K562 (cell line): ENCODE data around the gene KCP. TPM values are rescaled to one million over a fixed set of nuclear protein-coding genes. Genes with fewer than 3 reads are reported as not detected.
A peak's percentile ranks its signal among the peaks of the same experiment; 100 is the strongest.

ENCODE experiments used
- AFF1 ChIP-seq, 2 experiments: fragments of 450-650 bp; IDR thresholded peaks; 2 replicates each; pipeline ENCODE4 v1.6.1; 2018; ENCODE audit warnings: mild to moderate bottlenecking in 2 of 2, low read depth in 1 of 2; ENCODE audit not compliant: partially characterized antibody in 2 of 2
- ATF7 ChIP-seq: fragments of 450-650 bp; IDR thresholded peaks from 2 replicates; pipeline ENCODE4 v1.7.1; 2014; ENCODE audit warnings: mild to moderate bottlenecking, moderate library complexity
- DEAF1 ChIP-seq: fragments of 450-650 bp; formaldehyde crosslinking; IDR thresholded peaks from 2 replicates; pipeline ENCODE4 v1.4.0; 2020; ENCODE audit warnings: mild to moderate bottlenecking, moderate library complexity
- EP300 ChIP-seq: IDR thresholded peaks from 2 replicates; pipeline ENCODE4 v1.6.1; 2012; ENCODE audit warnings: low read length, improper control_type of control experiment
- FIP1L1 ChIP-seq: fragments of 200-400 bp; formaldehyde crosslinking; IDR thresholded peaks from 2 replicates; pipeline ENCODE4 v1.6.1; 2018; ENCODE audit warnings: mild to moderate bottlenecking, low read depth, low read length; ENCODE audit not compliant: poor library complexity, severe bottlenecking
- FOXA3 ChIP-seq, 2 experiments: fragments of 450-650 bp in 1 of 2; sonication (generic) in 1 of 2; formaldehyde crosslinking; IDR thresholded peaks in 1 of 2; conservative IDR thresholded peaks in 1 of 2; 2 replicates each; pipeline versions ENCODE4 v1.4.0 to v1.8.0; 2020 to 2022; ENCODE audit warnings: mild to moderate bottlenecking in 2 of 2, missing genetic modification reagents in 1 of 2
- GTF2F1 ChIP-seq: IDR thresholded peaks from 2 replicates; pipeline ENCODE4 v1.6.1; 2011; ENCODE audit warnings: low read depth, low read length, improper control_type of control experiment
- HDAC2 ChIP-seq: fragments of 450-650 bp; IDR thresholded peaks from 2 replicates; pipeline ENCODE4 v1.6.1; 2016; ENCODE audit warnings: mild to moderate bottlenecking
- MAFG ChIP-seq: fragments of 450-650 bp; conservative IDR thresholded peaks from 2 replicates; pipeline ENCODE4 v1.6.1; 2016; ENCODE audit warnings: missing genetic modification characterization, missing compliant biosample characterization
- NR3C1 ChIP-seq: sonication (generic); formaldehyde crosslinking; IDR thresholded peaks from 2 replicates; pipeline ENCODE4 v1.8.1; 2022; ENCODE audit warnings: missing genetic modification reagents
- PTRF ChIP-seq: fragments of 450-650 bp; IDR thresholded peaks from 2 replicates; pipeline ENCODE4 v1.6.1; 2016; ENCODE audit warnings: mild to moderate bottlenecking, missing genetic modification characterization, missing compliant biosample characterization
- SMARCA4 ChIP-seq: fragments of 450-650 bp; IDR thresholded peaks from 2 replicates; pipeline ENCODE4 v1.6.1; 2016
- SMC3 ChIP-seq: conservative IDR thresholded peaks from 2 replicates; pipeline ENCODE4 v1.6.1; 2011; ENCODE audit warnings: low read depth, low read length, improper control_type of control experiment; ENCODE audit not compliant: insufficient read depth
- SREBF2 ChIP-seq: sonication (generic); formaldehyde crosslinking; IDR thresholded peaks from 2 replicates; pipeline ENCODE4 v1.4.0; 2020; ENCODE audit warnings: mild to moderate bottlenecking, missing genetic modification reagents
- ZNF165 ChIP-seq: fragments of 250-450 bp; sonication (Bioruptor Pico); IDR thresholded peaks from 2 replicates; pipeline ENCODE4 v1.4.0; 2020; ENCODE audit warnings: borderline replicate concordance
- ZNF175 ChIP-seq: fragments of 200-800 bp; sonication (Bioruptor generic); IDR thresholded peaks from 2 replicates; pipeline ENCODE4 v1.6.1; 2016; ENCODE audit warnings: low read depth, mild to moderate bottlenecking, missing genetic modification characterization, missing compliant biosample characterization
- ZNF263 ChIP-seq: sonication (generic); formaldehyde crosslinking; IDR thresholded peaks from 2 replicates; pipeline ENCODE4 v1.8.0; 2022; ENCODE audit warnings: mild to moderate bottlenecking, missing genetic modification reagents, borderline replicate concordance
- polyA plus RNA-seq, 8 experiments: library from polyadenylated mRNA; depleted of rRNA in 4 of 8; stranded (reverse) in 5 of 8; unstranded in 3 of 8; fragments of >200 nt; fragmentation: Nextera tagmentation in 2 of 8; fragmentation: Illumina TruSeq in 1 of 8; extraction: Ambion mirVana in 2 of 8; extraction: Trizol in 1 of 8; gene quantifications; 2 replicates each; pipeline versions ENCODE4 v1.2.1 to v1.2.3, GENCODE V29; 2011 to 2014; ENCODE audit warnings: inconsistent platforms in 1 of 8, missing spikeins in 1 of 8
- total RNA-seq, 7 experiments: library from RNA; depleted of rRNA in 6 of 7; stranded (reverse); fragments of >200 nt in 6 of 7; fragmentation: Illumina TruSeq in 2 of 7; extraction: Trizol in 2 of 7; gene quantifications; 2 replicates each; pipeline versions ENCODE4 v1.2.1 to v1.2.3, GENCODE V29; 2011 to 2021; ENCODE audit warnings: low replicate concordance in 1 of 7
- TF ChIP-seq, protein P1 (sequence below), 2 experiments: fragments of 450-650 bp; conservative IDR thresholded peaks; 2 replicates each; pipeline ENCODE4 v1.6.1; 2017; ENCODE audit warnings: mild to moderate bottlenecking in 2 of 2, moderate library complexity in 2 of 2
- TF ChIP-seq, protein P2 (sequence below): sonication (generic); formaldehyde crosslinking; IDR thresholded peaks from 2 replicates; pipeline ENCODE4 v1.8.0; 2022; ENCODE audit warnings: mild to moderate bottlenecking, low read depth, missing genetic modification reagents

Gene KCP
- total and polyA plus RNA-seq, 9 of the 15 experiments (the other 6 are each of a cell fraction or from before 2014, with no cell fraction given): 0.06 to 0.17 (median 0.12) TPM; not detected in 3

- TF ChIP-seq AFF1 (IDR thresholded peaks at IDR 0.05; ENCODE audit: low read depth in 1 of 2, partially characterized antibody in 2 of 2) (no peak), FOXA3 (CRISPR knock-in tag; conservative IDR thresholded peaks at IDR 0.05 in 1 of 2, IDR thresholded peaks at IDR 0.05 in 1 of 2) (no peak), ZNF263 (CRISPR knock-in tag) (peak; percentile 41; the same call in 1 of the 2 replicates), SMARCA4 (no peak), EP300 (no peak), DEAF1 (CRISPR knock-in tag) (peak; percentile 96), ZNF165 (CRISPR knock-in tag) (no peak), ZNF175 (CRISPR knock-in tag) (no peak), NR3C1 (0 out of 2 replicates have a peak, but pooled peaks have one; percentile 6), SREBF2 (CRISPR knock-in tag) (no peak), PTRF (tag) (no peak), SMC3 (peak; percentile 99), ATF7 (0 out of 2 replicates have a peak, but pooled peaks have one; percentile 23), MAFG (tag) (no peak), FIP1L1 (peak; percentile 52), HDAC2 (peak; percentile 14; the same call in 1 of the 2 replicates), GTF2F1 (no peak)
- TF ChIP-seq, protein P1, sequence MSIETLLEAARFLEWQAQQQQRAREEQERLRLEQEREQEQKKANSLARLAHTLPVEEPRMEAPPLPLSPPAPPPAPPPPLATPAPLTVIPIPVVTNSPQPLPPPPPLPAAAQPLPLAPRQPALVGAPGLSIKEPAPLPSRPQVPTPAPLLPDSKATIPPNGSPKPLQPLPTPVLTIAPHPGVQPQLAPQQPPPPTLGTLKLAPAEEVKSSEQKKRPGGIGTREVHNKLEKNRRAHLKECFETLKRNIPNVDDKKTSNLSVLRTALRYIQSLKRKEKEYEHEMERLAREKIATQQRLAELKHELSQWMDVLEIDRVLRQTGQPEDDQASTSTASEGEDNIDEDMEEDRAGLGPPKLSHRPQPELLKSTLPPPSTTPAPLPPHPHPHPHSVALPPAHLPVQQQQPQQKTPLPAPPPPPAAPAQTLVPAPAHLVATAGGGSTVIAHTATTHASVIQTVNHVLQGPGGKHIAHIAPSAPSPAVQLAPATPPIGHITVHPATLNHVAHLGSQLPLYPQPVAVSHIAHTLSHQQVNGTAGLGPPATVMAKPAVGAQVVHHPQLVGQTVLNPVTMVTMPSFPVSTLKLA (conservative IDR thresholded peaks at IDR 0.05): no peak
- TF ChIP-seq, protein P2, sequence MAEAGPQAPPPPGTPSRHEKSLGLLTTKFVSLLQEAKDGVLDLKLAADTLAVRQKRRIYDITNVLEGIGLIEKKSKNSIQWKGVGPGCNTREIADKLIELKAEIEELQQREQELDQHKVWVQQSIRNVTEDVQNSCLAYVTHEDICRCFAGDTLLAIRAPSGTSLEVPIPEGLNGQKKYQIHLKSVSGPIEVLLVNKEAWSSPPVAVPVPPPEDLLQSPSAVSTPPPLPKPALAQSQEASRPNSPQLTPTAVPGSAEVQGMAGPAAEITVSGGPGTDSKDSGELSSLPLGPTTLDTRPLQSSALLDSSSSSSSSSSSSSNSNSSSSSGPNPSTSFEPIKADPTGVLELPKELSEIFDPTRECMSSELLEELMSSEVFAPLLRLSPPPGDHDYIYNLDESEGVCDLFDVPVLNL (CRISPR knock-in tag): no peak
These were observed 30.4 kb downstream of the KCP start (continued) for GRCh38 chr7:128879939-128880746.
